DND-41 (cell line): ENCODE data around the gene CD93.

Source experiments
- ATAC-seq: fragments of 200-7000 bp; cut with Tn5 transposase; 3 replicates; pipeline ENCODE4 v1.9.1; 2021; ENCODE audit warnings: low read depth; ENCODE audit not compliant: insufficient read depth
- DNase-seq: peaks from one replicate; pipeline ENCODE4 v3.0.0-alpha.2; 2020
- H2AFZ ChIP-seq: 2 replicates; pipeline ENCODE4 v1.6.0; 2012; ENCODE audit warnings: low read depth, low read length
- H3K27ac ChIP-seq: 2 replicates; pipeline ENCODE4 v1.5.1; 2012; ENCODE audit warnings: low read length, inconsistent platforms
- H3K27me3 ChIP-seq: fragments of 200-600 bp; sonication (generic); 2 replicates; pipeline ENCODE4 v1.6.0; 2012; ENCODE audit warnings: low read length, mild to moderate bottlenecking, inconsistent platforms; ENCODE audit not compliant: insufficient read depth, poor library complexity
- H3K36me3 ChIP-seq: 2 replicates; pipeline ENCODE4 v1.5.1; 2012; ENCODE audit warnings: low read length, inconsistent platforms; ENCODE audit not compliant: insufficient read depth
- H3K4me1 ChIP-seq: 2 replicates; pipeline ENCODE4 v1.5.1; 2012; ENCODE audit warnings: mild to moderate bottlenecking, low read length; ENCODE audit not compliant: insufficient read depth
- H3K4me2 ChIP-seq: 2 replicates; pipeline ENCODE4 v1.6.0; 2012; ENCODE audit warnings: mild to moderate bottlenecking, moderate library complexity, low read length, inconsistent platforms; ENCODE audit not compliant: insufficient read depth
- H3K4me3 ChIP-seq, 2 experiments: fragments of 200-600 bp in 1 of 2; shearing (Covaris generic) in 1 of 2; 2 replicates each; pipeline ENCODE4 v1.5.1; 2012 to 2016; ENCODE audit warnings: inconsistent platforms in 2 of 2, low read length in 2 of 2, mild to moderate bottlenecking in 2 of 2, low read depth in 1 of 2, moderate library complexity in 1 of 2
- H3K79me2 ChIP-seq: 2 replicates; pipeline ENCODE4 v1.6.0; 2012; ENCODE audit warnings: low read length, inconsistent platforms; ENCODE audit not compliant: insufficient read depth
- H3K9ac ChIP-seq: 2 replicates; pipeline ENCODE4 v1.6.0; 2012; ENCODE audit warnings: low read depth, mild to moderate bottlenecking, inconsistent platforms, low read length, moderate library complexity
- H3K9me3 ChIP-seq: 2 replicates; pipeline ENCODE4 v1.5.1; 2012; ENCODE audit warnings: low read length, moderate library complexity, mild to moderate bottlenecking, inconsistent platforms; ENCODE audit not compliant: insufficient read depth, severe bottlenecking
- H4K20me1 ChIP-seq: 2 replicates; pipeline ENCODE4 v1.6.0; 2012; ENCODE audit warnings: low read length; ENCODE audit not compliant: insufficient read depth
- CTCF ChIP-seq: IDR thresholded peaks from 2 replicates; pipeline ENCODE4 v1.5.1; 2012; ENCODE audit warnings: borderline replicate concordance, low read length, moderate library complexity, mild to moderate bottlenecking; ENCODE audit not compliant: poor library complexity, severe bottlenecking; ENCODE audit errors: extremely low read depth
- EZH2 ChIP-seq: IDR thresholded peaks from 3 replicates; pipeline ENCODE4 v1.6.1; 2012; ENCODE audit warnings: borderline replicate concordance, low read depth, mild to moderate bottlenecking, moderate library complexity, low read length, inconsistent platforms; ENCODE audit not compliant: severe bottlenecking

CD93 gene

GRCh38 chr20:23034721-23035671 lies 51.1 kb downstream of the CD93 start, which contains the start of gene SSTR4:
Gene SSTR4 (plus strand): TSS chr20:23035312. CDS start chr20:23035484, 172 bp downstream.
- no peak for TF ChIP-seq CTCF
- no peak for TF ChIP-seq EZH2
- no peak within 1 kb of the TSS for H3K4me3 ChIP-seq
- peaks cover 60% of the 10 kb centered on the region for H3K4me1 ChIP-seq
- H3K9ac ChIP-seq = no peak within 1 kb of the TSS
- H3K79me2 ChIP-seq = no peaks in the 10 kb centered on the region
- no peak within 1 kb of the TSS for H2AFZ ChIP-seq
- DNase-seq = no peak
- no peaks in the 10 kb centered on the region for H3K9me3 ChIP-seq
- no peaks in the 10 kb centered on the region for H4K20me1 ChIP-seq
- H3K36me3 ChIP-seq = no peaks in the 10 kb centered on the region
- no peaks in the 10 kb centered on the region for H3K27me3 ChIP-seq
- peak within 1 kb of the TSS; percentile 51 for H3K27ac ChIP-seq
- H3K4me2 ChIP-seq = 0 out of 2 replicates have a peak within 1 kb of the TSS, but pooled peaks have one; percentile 33
- ATAC-seq = no peak

GRCh38 chr20:23033918-23034317 lies 52.2 kb downstream of the CD93 start:
- no peak overlapping the region for H2AFZ ChIP-seq
- ATAC-seq (no peak), DNase-seq (no peak)
- H3K27me3 ChIP-seq = no peaks in the 10 kb centered on the region
- no peak overlapping the region for H3K9ac ChIP-seq
- TF ChIP-seq CTCF (no peak), EZH2 (no peak)
- no peaks in the 10 kb centered on the region for H4K20me1 ChIP-seq
- H3K27ac ChIP-seq = peak overlapping the region; percentile 83; the same call in 1 of the 2 replicates
- H3K9me3 ChIP-seq = no peaks in the 10 kb centered on the region
- H3K4me1 ChIP-seq = peaks cover 60% of the 10 kb centered on the region
- no peak overlapping the region for H3K4me2 ChIP-seq
- H3K4me3 ChIP-seq = no peak overlapping the region
- H3K79me2 ChIP-seq = no peaks in the 10 kb centered on the region
- H3K36me3 ChIP-seq = no peaks in the 10 kb centered on the region

- no peak overlapping the region for H3K4me2 ChIP-seq
Measured at GRCh38 chr20:23032750-23033078, 53.4 kb downstream of the CD93 start.

More at GRCh38 chr20:23032750-23033078, 53.4 kb downstream of the CD93 start:
- Histone ChIP-seq H3K9me3 (no peaks in the 10 kb centered on the region), H3K4me3 (no peak overlapping the region), H3K9ac (peak overlapping the region; percentile 24; the same call in 1 of the 2 replicates), H3K79me2 (no peaks in the 10 kb centered on the region), H3K27ac (peak overlapping the region; percentile 83), H3K27me3 (no peaks in the 10 kb centered on the region), H3K36me3 (no peaks in the 10 kb centered on the region), H3K4me1 (peaks cover 63% of the 10 kb centered on the region), H4K20me1 (no peaks in the 10 kb centered on the region), H2AFZ (peak overlapping the region; percentile 58)
- DNase-seq (peak; percentile 60), ATAC-seq (peak; percentile 51)
- TF ChIP-seq EZH2 = no peak
- TF ChIP-seq CTCF = no peak
